ENCODE data around the gene SLC38A6.
"Not testable (repeated sequence)": the region's sequence is repeated elsewhere in the genome, so short reads cannot be mapped to it uniquely, and the experiment has no call there.

Gene SLC38A6

GRCh38 chr14:61065656-61066055, 84.6 kb downstream of the SLC38A6 start:
- Histone ChIP-seq H3K4me1 (ENCODE audit: control extremely low read depth in 1 of 4, control insufficient read depth in 4 of 4, insufficient read depth in 4 of 4, low read length in 3 of 4) (no peaks in the 10 kb centered on the region), H3K9me3 (ENCODE audit: control extremely low read depth in 1 of 5, control insufficient read depth in 4 of 5, insufficient read depth in 2 of 5, low read depth in 1 of 5, low read length in 4 of 5) (peaks cover 0 to 2% (median 0%) of the 10 kb centered on the region in 5 experiments), H3K27ac (ENCODE audit: insufficient read depth in 1 of 2, low read depth in 1 of 2, low read length in 2 of 2, poor library complexity in 1 of 2, severe bottlenecking in 2 of 2) (no peak overlapping the region), H3K4me3 (ENCODE audit: control insufficient read depth in 1 of 7, extremely low read depth in 1 of 7, insufficient read depth in 4 of 7, low read depth in 2 of 7, low read length in 6 of 7) (no peak overlapping the region), H3K36me3 (ENCODE audit: control insufficient read depth in 4 of 4, insufficient read depth in 4 of 4, low read length in 3 of 4) (peaks cover 0 to 2% (median 0%) of the 10 kb centered on the region in 4 experiments), H3K27me3 (replicated peaks in 2 of 5; ENCODE audit: control insufficient read depth in 4 of 5, insufficient read depth in 5 of 5, low read length in 4 of 5) (no peaks in the 10 kb centered on the region)
- DNase-seq = no peak
- CTCF ChIA-PET = no interaction called here
- POLR2A ChIA-PET = no interaction called here

- H3K4me3 ChIP-seq (ENCODE audit: control insufficient read depth in 1 of 7, extremely low read depth in 1 of 7, insufficient read depth in 4 of 7, low read depth in 2 of 7, low read length in 6 of 7); DNase-seq; H3K4me1 ChIP-seq (ENCODE audit: control extremely low read depth in 1 of 4, control insufficient read depth in 4 of 4, insufficient read depth in 4 of 4, low read length in 3 of 4); H3K36me3 ChIP-seq (ENCODE audit: control insufficient read depth in 4 of 4, insufficient read depth in 4 of 4, low read length in 3 of 4); H3K27me3 ChIP-seq (replicated peaks in 2 of 5; ENCODE audit: control insufficient read depth in 4 of 5, insufficient read depth in 5 of 5, low read length in 4 of 5); H3K27ac ChIP-seq (ENCODE audit: insufficient read depth in 1 of 2, low read depth in 1 of 2, low read length in 2 of 2, poor library complexity in 1 of 2, severe bottlenecking in 2 of 2); POLR2A ChIA-PET; H3K9me3 ChIP-seq (ENCODE audit: control extremely low read depth in 1 of 5, control insufficient read depth in 4 of 5, insufficient read depth in 2 of 5, low read depth in 1 of 5, low read length in 4 of 5); CTCF ChIA-PET: not testable (repeated sequence)
Observed at GRCh38 chr14:61072442-61072841, 91.4 kb downstream of the SLC38A6 start.

DNA sequence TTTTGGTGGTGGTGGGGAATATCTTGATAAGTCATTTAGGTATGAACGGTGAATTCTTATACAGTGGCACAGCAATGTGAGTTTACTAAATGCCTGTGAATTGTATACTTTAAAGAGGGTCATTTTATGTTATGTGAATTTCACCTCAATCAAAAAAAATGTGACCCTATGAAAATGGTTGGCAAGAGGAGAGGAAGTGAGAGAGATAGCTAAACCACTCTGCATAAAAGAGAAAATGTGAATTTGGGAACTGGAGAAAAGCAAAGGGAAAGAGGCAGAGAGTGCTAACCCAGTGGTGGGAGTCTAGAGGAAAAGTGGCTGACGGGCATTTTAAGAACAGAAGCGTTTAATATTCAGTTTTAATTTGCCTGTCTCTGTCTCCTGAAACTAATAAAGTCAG, 93.8 kb downstream of the SLC38A6 start:
- H3K27me3 ChIP-seq (replicated peaks in 2 of 5; ENCODE audit: control insufficient read depth in 4 of 5, insufficient read depth in 5 of 5, low read length in 4 of 5) = no peaks in the 10 kb centered on the region
- no peaks in the 10 kb centered on the region for H3K9me3 ChIP-seq (ENCODE audit: control extremely low read depth in 1 of 5, control insufficient read depth in 4 of 5, insufficient read depth in 2 of 5, low read depth in 1 of 5, low read length in 4 of 5)
- no peak overlapping the region for H3K27ac ChIP-seq (ENCODE audit: insufficient read depth in 1 of 2, low read depth in 1 of 2, low read length in 2 of 2, poor library complexity in 1 of 2, severe bottlenecking in 2 of 2)
- no peaks in the 10 kb centered on the region for H3K36me3 ChIP-seq (ENCODE audit: control insufficient read depth in 4 of 4, insufficient read depth in 4 of 4, low read length in 3 of 4)
- no peak for DNase-seq
- ChIA-PET POLR2A (no interaction called here), CTCF (no interaction called here)
- H3K4me1 ChIP-seq (ENCODE audit: control extremely low read depth in 1 of 4, control insufficient read depth in 4 of 4, insufficient read depth in 4 of 4, low read length in 3 of 4) = no peaks in the 10 kb centered on the region
- no peak overlapping the region for H3K4me3 ChIP-seq (ENCODE audit: control insufficient read depth in 1 of 7, extremely low read depth in 1 of 7, insufficient read depth in 4 of 7, low read depth in 2 of 7, low read length in 6 of 7)
- WGBS (ENCODE audit: insufficient coverage) = 94% methylated on average over 2 of the region's 3 CpGs

- Histone ChIP-seq H3K27me3 (replicated peaks in 2 of 5; ENCODE audit: control insufficient read depth in 4 of 5, insufficient read depth in 5 of 5, low read length in 4 of 5) (no peaks in the 10 kb centered on the region), H3K4me1 (ENCODE audit: control extremely low read depth in 1 of 4, control insufficient read depth in 4 of 4, insufficient read depth in 4 of 4, low read length in 3 of 4) (no peaks in the 10 kb centered on the region), H3K9me3 (ENCODE audit: control extremely low read depth in 1 of 5, control insufficient read depth in 4 of 5, insufficient read depth in 2 of 5, low read depth in 1 of 5, low read length in 4 of 5) (no peaks in the 10 kb centered on the region), H3K36me3 (ENCODE audit: control insufficient read depth in 4 of 4, insufficient read depth in 4 of 4, low read length in 3 of 4) (no peaks in the 10 kb centered on the region), H3K4me3 (ENCODE audit: control insufficient read depth in 1 of 7, extremely low read depth in 1 of 7, insufficient read depth in 4 of 7, low read depth in 2 of 7, low read length in 6 of 7) (no peak overlapping the region), H3K27ac (ENCODE audit: insufficient read depth in 1 of 2, low read depth in 1 of 2, low read length in 2 of 2, poor library complexity in 1 of 2, severe bottlenecking in 2 of 2) (no peak overlapping the region)
- POLR2A ChIA-PET = no interaction called here
- 90% methylated on average over 2 of the region's 2 CpGs for WGBS (ENCODE audit: insufficient coverage)
- no peak for DNase-seq
- CTCF ChIA-PET = no interaction called here
Observed at GRCh38 chr14:61076556-61076955, 95.5 kb downstream of the SLC38A6 start.

DNA sequence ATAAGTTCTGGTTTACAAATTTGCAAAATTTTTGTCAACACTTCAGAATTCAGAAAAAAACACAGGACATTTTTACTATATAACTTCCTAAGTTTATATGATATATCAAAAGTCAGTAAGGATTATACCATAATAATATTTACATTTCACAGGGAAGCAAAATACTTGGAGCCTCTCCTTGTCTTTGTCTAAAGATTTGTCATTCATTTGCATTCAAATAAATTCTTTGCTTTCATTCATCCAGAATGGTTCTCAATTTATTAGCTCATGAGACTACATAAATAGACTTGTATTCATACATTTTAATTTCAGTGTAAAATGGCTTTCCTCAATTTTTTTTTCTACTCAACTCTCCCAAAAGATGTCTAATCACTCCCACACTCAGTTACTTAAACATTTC, 96.4 kb downstream of the SLC38A6 start:
- Histone ChIP-seq H3K4me3 (ENCODE audit: control insufficient read depth in 1 of 7, extremely low read depth in 1 of 7, insufficient read depth in 4 of 7, low read depth in 2 of 7, low read length in 6 of 7) (no peak overlapping the region), H3K9me3 (ENCODE audit: control extremely low read depth in 1 of 5, control insufficient read depth in 4 of 5, insufficient read depth in 2 of 5, low read depth in 1 of 5, low read length in 4 of 5) (no peaks in the 10 kb centered on the region), H3K4me1 (ENCODE audit: control extremely low read depth in 1 of 4, control insufficient read depth in 4 of 4, insufficient read depth in 4 of 4, low read length in 3 of 4) (no peaks in the 10 kb centered on the region), H3K36me3 (ENCODE audit: control insufficient read depth in 4 of 4, insufficient read depth in 4 of 4, low read length in 3 of 4) (no peaks in the 10 kb centered on the region), H3K27ac (ENCODE audit: insufficient read depth in 1 of 2, low read depth in 1 of 2, low read length in 2 of 2, poor library complexity in 1 of 2, severe bottlenecking in 2 of 2) (no peak overlapping the region), H3K27me3 (replicated peaks in 2 of 5; ENCODE audit: control insufficient read depth in 4 of 5, insufficient read depth in 5 of 5, low read length in 4 of 5) (no peaks in the 10 kb centered on the region)
- CTCF ChIA-PET = no interaction called here
- no peak for DNase-seq
- POLR2A ChIA-PET = no interaction called here

GRCh38 chr14:61077951-61078720, 97.1 kb downstream of the SLC38A6 start:
- WGBS (ENCODE audit: insufficient coverage) = 100% methylated on average over 3 of the region's 4 CpGs
- ChIA-PET CTCF (no interaction called here), POLR2A (no interaction called here)
- Histone ChIP-seq H3K36me3 (ENCODE audit: control insufficient read depth in 4 of 4, insufficient read depth in 4 of 4, low read length in 3 of 4) (no peaks in the 10 kb centered on the region), H3K27ac (ENCODE audit: insufficient read depth in 1 of 2, low read depth in 1 of 2, low read length in 2 of 2, poor library complexity in 1 of 2, severe bottlenecking in 2 of 2) (no peak overlapping the region), H3K4me1 (ENCODE audit: control extremely low read depth in 1 of 4, control insufficient read depth in 4 of 4, insufficient read depth in 4 of 4, low read length in 3 of 4) (no peaks in the 10 kb centered on the region), H3K4me3 (ENCODE audit: control insufficient read depth in 1 of 7, extremely low read depth in 1 of 7, insufficient read depth in 4 of 7, low read depth in 2 of 7, low read length in 6 of 7) (no peak overlapping the region), H3K9me3 (ENCODE audit: control extremely low read depth in 1 of 5, control insufficient read depth in 4 of 5, insufficient read depth in 2 of 5, low read depth in 1 of 5, low read length in 4 of 5) (no peaks in the 10 kb centered on the region), H3K27me3 (replicated peaks in 2 of 5; ENCODE audit: control insufficient read depth in 4 of 5, insufficient read depth in 5 of 5, low read length in 4 of 5) (no peaks in the 10 kb centered on the region)
- no peak for DNase-seq

- Histone ChIP-seq H3K4me1 (ENCODE audit: control extremely low read depth in 1 of 4, control insufficient read depth in 4 of 4, insufficient read depth in 4 of 4, low read length in 3 of 4) (no peaks in the 10 kb centered on the region), H3K36me3 (ENCODE audit: control insufficient read depth in 4 of 4, insufficient read depth in 4 of 4, low read length in 3 of 4) (peaks cover 0 to 7% (median 0%) of the 10 kb centered on the region in 4 experiments), H3K4me3 (ENCODE audit: control insufficient read depth in 1 of 7, extremely low read depth in 1 of 7, insufficient read depth in 4 of 7, low read depth in 2 of 7, low read length in 6 of 7) (no peak overlapping the region), H3K27me3 (replicated peaks in 2 of 5; ENCODE audit: control insufficient read depth in 4 of 5, insufficient read depth in 5 of 5, low read length in 4 of 5) (no peaks in the 10 kb centered on the region), H3K9me3 (ENCODE audit: control extremely low read depth in 1 of 5, control insufficient read depth in 4 of 5, insufficient read depth in 2 of 5, low read depth in 1 of 5, low read length in 4 of 5) (peaks cover 0 to 4% (median 0%) of the 10 kb centered on the region in 5 experiments), H3K27ac (ENCODE audit: insufficient read depth in 1 of 2, low read depth in 1 of 2, low read length in 2 of 2, poor library complexity in 1 of 2, severe bottlenecking in 2 of 2) (no peak overlapping the region)
- POLR2A ChIA-PET = no interaction called here
- CTCF ChIA-PET = no interaction called here
- WGBS (ENCODE audit: insufficient coverage) = 94% methylated on average over 8 of the region's 11 CpGs
- no peak for DNase-seq
Observed at GRCh38 chr14:61080591-61081010, 99.6 kb downstream of the SLC38A6 start.

Measured in common myeloid progenitor, CD34-positive (primary cell).